HepG2 (cell line): ENCODE results near the gene CDKN2A. TPM values are rescaled to one million over a fixed set of nuclear protein-coding genes. Genes with fewer than 3 reads are reported as not detected.

Experiments
- ATRX ChIP-seq: sonication (generic); formaldehyde crosslinking; IDR thresholded peaks from 2 replicates; pipeline ENCODE4 v1.4.0; 2020; ENCODE audit warnings: missing genetic modification reagents, borderline replicate concordance
- CREB1 ChIP-seq, 2 experiments: fragments of 450-650 bp in 1 of 2; IDR thresholded peaks; 2 replicates each; pipeline ENCODE4 v1.6.1; 2016 to 2017; ENCODE audit warnings: control low read depth in 1 of 2, mild to moderate bottlenecking in 1 of 2, missing compliant biosample characterization in 1 of 2, missing genetic modification characterization in 1 of 2
- HDAC1 ChIP-seq: sonication (generic); formaldehyde crosslinking; IDR thresholded peaks from 2 replicates; pipeline ENCODE4 v1.5.1; 2020; ENCODE audit warnings: mild to moderate bottlenecking, missing genetic modification reagents
- HNRNPUL1 ChIP-seq: fragments of 200-400 bp; formaldehyde crosslinking; IDR thresholded peaks from 2 replicates; pipeline ENCODE4 v1.6.1; 2017; ENCODE audit warnings: low read depth, mild to moderate bottlenecking, low read length, moderate library complexity
- MTF2 ChIP-seq: sonication (generic); formaldehyde crosslinking; IDR thresholded peaks from 2 replicates; pipeline ENCODE4 v1.5.0; 2020; ENCODE audit warnings: missing genetic modification reagents, borderline replicate concordance
- NCOA1 ChIP-seq: sonication (generic); formaldehyde crosslinking; IDR thresholded peaks from 2 replicates; pipeline ENCODE4 v1.9.0; 2021; ENCODE audit warnings: missing genetic modification reagents
- NFYB ChIP-seq: sonication (generic); formaldehyde crosslinking; IDR thresholded peaks from 2 replicates; pipeline ENCODE4 v1.4.0; 2020; ENCODE audit warnings: missing genetic modification reagents
- PRPF4 ChIP-seq: fragments of 200-400 bp; formaldehyde crosslinking; IDR thresholded peaks from 2 replicates; pipeline ENCODE4 v1.6.1; 2016; ENCODE audit warnings: low read length, low read depth; ENCODE audit not compliant: poor library complexity, severe bottlenecking
- SALL1 ChIP-seq: sonication (generic); formaldehyde crosslinking; IDR thresholded peaks from 2 replicates; pipeline ENCODE4 v1.8.0; 2022; ENCODE audit warnings: mild to moderate bottlenecking, missing genetic modification reagents
- SNAI1 ChIP-seq: sonication (generic); formaldehyde crosslinking; IDR thresholded peaks from 2 replicates; pipeline ENCODE4 v1.5.0; 2020; ENCODE audit warnings: mild to moderate bottlenecking, missing genetic modification reagents, borderline replicate concordance
- SRY ChIP-seq: sonication (generic); formaldehyde crosslinking; IDR thresholded peaks from 2 replicates; pipeline ENCODE4 v1.8.0; 2022; ENCODE audit warnings: mild to moderate bottlenecking, missing genetic modification reagents
- XBP1 ChIP-seq: sonication (generic); formaldehyde crosslinking; IDR thresholded peaks from 2 replicates; pipeline ENCODE4 v1.5.0; 2020; ENCODE audit warnings: missing genetic modification reagents
- XRCC5 ChIP-seq: fragments of 200-400 bp; formaldehyde crosslinking; optimal IDR thresholded peaks from 2 replicates; pipeline ENCODE3; 2017; ENCODE audit warnings: mild to moderate bottlenecking, low read length
- ZFP36 ChIP-seq: fragments of 150-350 bp; IDR thresholded peaks from 2 replicates; pipeline ENCODE4 v1.6.1; 2018; ENCODE audit warnings: borderline replicate concordance, low read length, low read depth; ENCODE audit not compliant: partially characterized antibody
- ZFY ChIP-seq: sonication (generic); formaldehyde crosslinking; IDR thresholded peaks from 2 replicates; pipeline ENCODE4 v1.4.0; 2020; ENCODE audit warnings: missing genetic modification reagents
- ZNF136 ChIP-seq: sonication (generic); formaldehyde crosslinking; IDR thresholded peaks from 2 replicates; pipeline ENCODE4 v1.8.1; 2022; ENCODE audit warnings: low read depth, mild to moderate bottlenecking, moderate library complexity, missing genetic modification reagents
- ZNF225 ChIP-seq: sonication (generic); formaldehyde crosslinking; IDR thresholded peaks from 2 replicates; pipeline ENCODE4 v1.4.0; 2020; ENCODE audit warnings: mild to moderate bottlenecking, missing genetic modification reagents
- ZNF430 ChIP-seq: sonication (generic); formaldehyde crosslinking; IDR thresholded peaks from 2 replicates; pipeline ENCODE4 v1.9.0; 2021; ENCODE audit warnings: mild to moderate bottlenecking, missing genetic modification reagents
- ZNF501 ChIP-seq: sonication (generic); formaldehyde crosslinking; IDR thresholded peaks from 2 replicates; pipeline ENCODE4 v1.5.1; 2020; ENCODE audit warnings: mild to moderate bottlenecking, moderate library complexity, missing genetic modification reagents
- ZNF615 ChIP-seq: sonication (generic); formaldehyde crosslinking; IDR thresholded peaks from 2 replicates; pipeline ENCODE4 v1.5.0; 2020; ENCODE audit warnings: mild to moderate bottlenecking, missing genetic modification reagents, borderline replicate concordance
- ZNF724P ChIP-seq: sonication (generic); formaldehyde crosslinking; IDR thresholded peaks from 2 replicates; pipeline ENCODE4 v1.8.0; 2022; ENCODE audit warnings: missing genetic modification reagents, borderline replicate concordance
- polyA plus RNA-seq, 8 experiments: library from polyadenylated mRNA; depleted of rRNA in 3 of 8; stranded (reverse) in 7 of 8; unstranded in 1 of 8; fragments of >200 nt; fragmentation: Illumina TruSeq in 4 of 8; extraction: Trizol in 4 of 8; gene quantifications; 2 replicates each; pipeline versions ENCODE4 v1.2.1 to v1.2.3, GENCODE V29; 2011 to 2016; ENCODE audit warnings: low read depth in 4 of 8, missing spikeins in 1 of 8, mixed read lengths in 1 of 8; ENCODE audit not compliant: insufficient read depth in 1 of 8
- total RNA-seq, 5 experiments: library from RNA; depleted of rRNA; stranded (reverse); fragments of >200 nt; fragmentation: Illumina TruSeq; extraction: Trizol; gene quantifications; 2 replicates each; pipeline ENCODE4 v1.2.3, GENCODE V29; 2016; ENCODE audit warnings: low read depth in 1 of 5
- TF ChIP-seq, protein P1 (sequence below), 2 experiments: sonication (generic) in 1 of 2; formaldehyde crosslinking in 1 of 2; IDR thresholded peaks; 2 replicates each; pipeline versions ENCODE4 v1.4.0 to v1.6.1; 2016 to 2020; ENCODE audit warnings: borderline replicate concordance in 1 of 2, low read depth in 1 of 2, mild to moderate bottlenecking in 1 of 2, missing genetic modification reagents in 1 of 2
- TF ChIP-seq, protein P2 (sequence below): sonication (generic); formaldehyde crosslinking; IDR thresholded peaks from 2 replicates; pipeline ENCODE4 v1.5.0; 2020; ENCODE audit warnings: missing genetic modification reagents, mild to moderate bottlenecking, borderline replicate concordance

The CDKN2A gene
- total and polyA plus RNA-seq, 2 of the 13 experiments (the other 11 are each of a cell fraction or from before 2014, with no cell fraction given) = 4.2 to 4.8 TPM

DNA sequence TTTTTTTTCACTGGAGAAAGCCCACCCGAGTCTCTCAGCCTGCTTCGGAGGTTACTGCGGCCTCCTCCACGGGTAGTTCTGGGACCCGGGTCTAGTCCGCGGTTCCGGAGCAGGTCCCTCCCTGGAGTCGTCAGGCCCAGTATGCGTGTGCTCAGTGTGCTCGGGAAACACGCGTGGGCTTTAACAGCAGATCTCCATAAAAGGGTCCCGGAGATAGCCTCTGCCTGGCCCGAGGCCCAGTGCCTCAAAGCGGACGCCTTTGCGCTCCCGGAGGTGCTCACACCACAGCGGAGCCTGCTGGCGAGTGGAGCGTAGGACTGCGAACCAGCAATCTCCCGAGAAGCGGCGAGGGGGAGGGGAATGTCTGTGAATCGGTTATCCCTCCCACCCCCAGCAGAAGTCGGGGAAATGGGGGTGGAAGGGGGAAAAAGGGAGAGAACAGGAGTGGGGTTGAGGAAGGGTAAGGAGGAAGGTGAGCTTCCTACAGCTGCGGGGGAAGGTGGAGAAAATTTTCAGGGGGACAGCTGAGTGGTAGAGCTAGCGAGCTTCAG lies 28.7 kb downstream of the CDKN2A start (continued):
- no peak for TF ChIP-seq CREB1 (IDR thresholded peaks at IDR 0.05)
- no peak for TF ChIP-seq CREB1 (CRISPR knock-in tag; IDR thresholded peaks at IDR 0.05)
- TF ChIP-seq PRPF4 = no peak
- peak; percentile 75 for TF ChIP-seq XRCC5
- TF ChIP-seq SALL1 (CRISPR knock-in tag) = 0 out of 2 replicates have a peak, but pooled peaks have one; percentile 44
- TF ChIP-seq SNAI1 = no peak
- TF ChIP-seq ATRX = no peak
- TF ChIP-seq ZNF136 (CRISPR knock-in tag) = no peak
- TF ChIP-seq MTF2 (CRISPR knock-in tag) = no peak
- TF ChIP-seq ZNF430 = 0 out of 2 replicates have a peak, but pooled peaks have one; percentile 20
- TF ChIP-seq NFYB (CRISPR knock-in tag) = no peak
- TF ChIP-seq HNRNPUL1 = no peak
- TF ChIP-seq ZFY (CRISPR knock-in tag) = peak; percentile 66
- TF ChIP-seq ZNF225 (CRISPR knock-in tag) = no peak
- TF ChIP-seq, protein P1, sequence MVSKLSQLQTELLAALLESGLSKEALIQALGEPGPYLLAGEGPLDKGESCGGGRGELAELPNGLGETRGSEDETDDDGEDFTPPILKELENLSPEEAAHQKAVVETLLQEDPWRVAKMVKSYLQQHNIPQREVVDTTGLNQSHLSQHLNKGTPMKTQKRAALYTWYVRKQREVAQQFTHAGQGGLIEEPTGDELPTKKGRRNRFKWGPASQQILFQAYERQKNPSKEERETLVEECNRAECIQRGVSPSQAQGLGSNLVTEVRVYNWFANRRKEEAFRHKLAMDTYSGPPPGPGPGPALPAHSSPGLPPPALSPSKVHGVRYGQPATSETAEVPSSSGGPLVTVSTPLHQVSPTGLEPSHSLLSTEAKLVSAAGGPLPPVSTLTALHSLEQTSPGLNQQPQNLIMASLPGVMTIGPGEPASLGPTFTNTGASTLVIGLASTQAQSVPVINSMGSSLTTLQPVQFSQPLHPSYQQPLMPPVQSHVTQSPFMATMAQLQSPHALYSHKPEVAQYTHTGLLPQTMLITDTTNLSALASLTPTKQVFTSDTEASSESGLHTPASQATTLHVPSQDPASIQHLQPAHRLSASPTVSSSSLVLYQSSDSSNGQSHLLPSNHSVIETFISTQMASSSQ (IDR thresholded peaks at IDR 0.05; ENCODE audit: low read depth) = no peak
- TF ChIP-seq, protein P1 (CRISPR knock-in tag; IDR thresholded peaks at IDR 0.05; ENCODE audit: borderline replicate concordance) = no peak
- TF ChIP-seq NCOA1 (CRISPR knock-in tag) = no peak
- TF ChIP-seq ZNF615 = no peak
- TF ChIP-seq HDAC1 = 0 out of 2 replicates have a peak, but pooled peaks have one; percentile 45
- TF ChIP-seq ZNF501 = 0 out of 2 replicates have a peak, but pooled peaks have one; percentile 13
- no peak for TF ChIP-seq XBP1 (CRISPR knock-in tag)
- TF ChIP-seq SRY = no peak
- TF ChIP-seq ZNF724P (CRISPR knock-in tag) = no peak
- no peak for TF ChIP-seq ZFP36
- TF ChIP-seq, protein P2, sequence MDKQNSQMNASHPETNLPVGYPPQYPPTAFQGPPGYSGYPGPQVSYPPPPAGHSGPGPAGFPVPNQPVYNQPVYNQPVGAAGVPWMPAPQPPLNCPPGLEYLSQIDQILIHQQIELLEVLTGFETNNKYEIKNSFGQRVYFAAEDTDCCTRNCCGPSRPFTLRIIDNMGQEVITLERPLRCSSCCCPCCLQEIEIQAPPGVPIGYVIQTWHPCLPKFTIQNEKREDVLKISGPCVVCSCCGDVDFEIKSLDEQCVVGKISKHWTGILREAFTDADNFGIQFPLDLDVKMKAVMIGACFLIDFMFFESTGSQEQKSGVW (CRISPR knock-in tag) = no peak
